ENCODE measurements around the gene RAB40C. TPM values are rescaled to one million over a fixed set of nuclear protein-coding genes. Genes with fewer than 3 reads are reported as not detected.

Gene RAB40C
- total RNA-seq, 2 experiments from 2014 or later, result 15.1 to 18.2 TPM

- DNase-seq (no peak), ATAC-seq (ENCODE audit: low read depth) (no peak)
- H3K27ac Mint-ChIP-seq, result no peak overlapping the region
- H3K36me3 Mint-ChIP-seq, result no peaks in the 10 kb centered on the region
- no peaks in the 10 kb centered on the region for H3K27me3 Mint-ChIP-seq
- POLR2A ChIA-PET, result no interaction called here
- H3K9me3 Mint-ChIP-seq, result no peaks in the 10 kb centered on the region
- no peak overlapping the region for H3K4me3 Mint-ChIP-seq
- peaks cover 9% of the 10 kb centered on the region for H3K4me1 Mint-ChIP-seq
These were observed 13.6 kb upstream of the RAB40C start for GRCh38 chr16:576197-576822.

GRCh38 chr16:576823-577201 is 13.1 kb upstream of the RAB40C start:
- Mint-ChIP-seq H3K27me3 (no peaks in the 10 kb centered on the region), H3K4me3 (no peak overlapping the region), H3K27ac (no peak overlapping the region), H3K4me1 (peaks cover 4% of the 10 kb centered on the region), H3K36me3 (no peaks in the 10 kb centered on the region), H3K9me3 (no peaks in the 10 kb centered on the region)
- ATAC-seq (ENCODE audit: low read depth) (no peak), DNase-seq (no peak)
- POLR2A ChIA-PET, result no interaction called here

DNA sequence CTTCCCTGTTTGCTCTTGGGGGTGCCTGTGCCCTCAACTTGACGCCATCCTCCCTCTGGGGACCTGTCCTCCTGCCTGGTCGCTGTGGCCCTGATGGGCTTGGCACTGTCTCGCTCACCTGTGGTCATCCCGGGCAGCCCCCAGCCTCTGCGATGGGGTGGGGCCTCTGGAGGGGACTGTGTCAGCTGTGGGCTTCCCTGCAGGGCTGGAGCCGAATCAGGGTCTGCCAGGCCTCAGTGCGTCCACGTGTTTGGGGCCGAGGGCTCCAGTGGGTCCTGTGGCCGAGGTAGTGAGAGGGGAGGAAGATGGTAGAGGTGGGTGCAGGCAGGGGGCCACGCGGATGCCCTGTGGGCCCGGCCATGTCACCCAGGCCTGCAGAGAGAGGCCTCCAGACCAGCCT is 12.1 kb upstream of the RAB40C start:
- H3K27ac Mint-ChIP-seq, result no peak overlapping the region
- H3K27me3 Mint-ChIP-seq, result no peaks in the 10 kb centered on the region
- H3K4me3 Mint-ChIP-seq, result no peak overlapping the region

DNA sequence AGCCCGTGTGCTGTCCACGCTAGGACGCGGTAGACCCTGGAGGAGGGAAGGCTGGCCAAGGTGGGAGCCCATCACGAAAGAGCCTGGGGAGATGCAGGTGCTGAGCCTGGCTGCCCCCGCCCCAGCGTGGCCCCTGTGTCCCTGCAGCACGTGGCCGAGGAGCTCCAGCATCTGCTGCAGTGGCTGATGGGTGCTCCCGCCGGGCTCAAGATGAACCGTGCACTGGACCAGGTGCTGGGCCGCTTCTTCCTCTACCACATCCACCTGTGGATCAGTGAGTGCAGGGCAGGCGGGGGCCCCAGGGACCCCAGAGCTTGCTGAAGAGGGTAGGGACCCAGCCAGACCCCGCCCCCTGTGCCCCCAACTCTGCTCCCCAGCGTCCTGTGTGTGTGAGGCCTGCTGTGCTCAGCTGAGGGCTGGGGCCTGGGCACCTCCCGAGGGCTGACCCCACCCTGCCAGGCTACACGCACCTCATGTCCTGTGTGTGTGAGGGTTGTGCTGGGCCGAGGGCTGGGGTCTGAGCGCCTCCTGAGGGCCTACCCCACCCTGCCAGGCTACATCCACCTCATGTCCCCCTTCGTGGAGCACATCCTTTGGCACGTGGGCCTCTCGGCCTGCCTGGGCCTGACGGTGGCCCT is 11.5 kb upstream of the RAB40C start:
- Mint-ChIP-seq H3K27me3 (no peaks in the 10 kb centered on the region), H3K9me3 (no peaks in the 10 kb centered on the region), H3K4me1 (peaks cover 3% of the 10 kb centered on the region), H3K27ac (no peak overlapping the region), H3K36me3 (no peaks in the 10 kb centered on the region), H3K4me3 (no peak overlapping the region)
- POLR2A ChIA-PET, result no interaction called here
- DNase-seq (no peak), ATAC-seq (ENCODE audit: low read depth) (no peak)

More for the DNA sequence above, 12.1 kb upstream of the RAB40C start:
- no peak for DNase-seq
- POLR2A ChIA-PET, result no interaction called here
- Mint-ChIP-seq H3K36me3 (no peaks in the 10 kb centered on the region), H3K9me3 (no peaks in the 10 kb centered on the region), H3K4me1 (peaks cover 3% of the 10 kb centered on the region)
- ATAC-seq (ENCODE audit: low read depth), result no peak

DNA sequence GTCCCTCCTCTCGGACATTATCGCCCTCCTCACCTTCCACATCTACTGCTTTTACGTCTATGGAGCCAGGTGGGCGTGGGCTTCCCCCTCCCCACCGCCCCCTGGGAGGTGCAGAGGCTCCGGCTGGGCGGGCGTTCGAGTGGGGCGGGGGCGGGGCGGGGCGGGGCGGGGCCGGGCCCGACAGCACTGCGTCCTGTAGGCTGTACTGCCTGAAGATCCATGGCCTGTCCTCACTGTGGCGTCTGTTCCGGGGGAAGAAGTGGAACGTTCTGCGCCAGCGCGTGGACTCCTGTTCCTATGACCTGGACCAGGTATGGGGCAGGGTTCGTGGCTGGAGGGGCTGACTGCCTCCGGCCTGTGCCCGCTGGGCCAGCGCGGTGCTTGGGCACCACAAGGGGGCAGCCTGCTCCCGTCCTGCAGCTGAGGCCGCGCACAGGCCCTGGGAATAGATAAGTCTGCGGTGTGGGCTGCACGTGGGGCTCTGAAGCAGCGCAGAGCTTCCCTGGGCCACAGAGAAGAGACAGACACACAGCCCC is 10.9 kb upstream of the RAB40C start:
- Mint-ChIP-seq H3K4me3 (no peak overlapping the region), H3K27me3 (no peaks in the 10 kb centered on the region), H3K27ac (no peak overlapping the region), H3K36me3 (no peaks in the 10 kb centered on the region), H3K4me1 (peaks cover 3% of the 10 kb centered on the region), H3K9me3 (no peaks in the 10 kb centered on the region)
- peak; percentile 92 for ATAC-seq (ENCODE audit: low read depth)
- POLR2A ChIA-PET, result no interaction called here
- DNase-seq, result peak; percentile 82

- ATAC-seq (ENCODE audit: low read depth), result no peak
- POLR2A ChIA-PET, result interaction anchor here (1.1 to 1.2 kb wide), 2 partner anchors 8 to 14 kb away, joined by 3 read pairs; partner anchors contain the start of gene NHLRC4
- peaks cover 3% of the 10 kb centered on the region for H3K4me1 Mint-ChIP-seq
- H3K4me3 Mint-ChIP-seq, result no peak overlapping the region
- DNase-seq, result no peak
- H3K27ac Mint-ChIP-seq, result no peak overlapping the region
- H3K9me3 Mint-ChIP-seq, result no peaks in the 10 kb centered on the region
- H3K27me3 Mint-ChIP-seq, result no peaks in the 10 kb centered on the region
- H3K36me3 Mint-ChIP-seq, result no peaks in the 10 kb centered on the region
These were observed 9.5 kb upstream of the RAB40C start for GRCh38 chr16:580141-580945.

- Mint-ChIP-seq H3K27ac (no peak overlapping the region), H3K4me1 (peaks cover 3% of the 10 kb centered on the region), H3K27me3 (no peaks in the 10 kb centered on the region), H3K36me3 (no peaks in the 10 kb centered on the region), H3K9me3 (no peaks in the 10 kb centered on the region), H3K4me3 (no peak overlapping the region)
- POLR2A ChIA-PET, result interaction anchor here (0.7 kb wide), 1 partner anchor 162 kb away, joined by 7 read pairs; no protein-coding TSS in a partner anchor
- ATAC-seq (ENCODE audit: low read depth) (no peak), DNase-seq (no peak)
These were observed 8.8 kb upstream of the RAB40C start for GRCh38 chr16:580946-581498.

DNA sequence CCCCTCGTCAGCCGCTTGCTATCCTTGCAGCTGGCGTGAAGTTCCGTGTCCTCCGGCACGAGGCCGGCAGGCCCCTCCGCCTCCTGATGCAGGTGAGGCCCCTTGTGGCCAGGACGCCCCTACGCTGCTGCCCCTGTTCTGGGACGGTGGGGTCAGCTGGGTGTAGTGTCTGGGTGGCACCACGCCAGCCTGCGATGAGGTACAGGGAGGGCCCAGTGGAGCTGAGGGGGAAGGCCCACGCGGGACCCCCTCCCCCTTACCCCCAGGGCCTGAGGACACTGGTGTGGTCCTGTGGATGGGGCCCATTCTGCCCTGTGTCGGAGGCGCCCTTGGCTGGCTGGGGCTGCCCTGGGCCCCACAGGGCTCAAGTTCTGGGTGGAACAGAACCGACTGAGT is 7.7 kb upstream of the RAB40C start:
- Mint-ChIP-seq H3K4me3 (no peak overlapping the region), H3K4me1 (peaks cover 3% of the 10 kb centered on the region), H3K27me3 (no peaks in the 10 kb centered on the region), H3K27ac (no peak overlapping the region), H3K36me3 (no peaks in the 10 kb centered on the region), H3K9me3 (no peaks in the 10 kb centered on the region)
- ATAC-seq (ENCODE audit: low read depth) (no peak), DNase-seq (no peak)
- POLR2A ChIA-PET, result no interaction called here

DNA sequence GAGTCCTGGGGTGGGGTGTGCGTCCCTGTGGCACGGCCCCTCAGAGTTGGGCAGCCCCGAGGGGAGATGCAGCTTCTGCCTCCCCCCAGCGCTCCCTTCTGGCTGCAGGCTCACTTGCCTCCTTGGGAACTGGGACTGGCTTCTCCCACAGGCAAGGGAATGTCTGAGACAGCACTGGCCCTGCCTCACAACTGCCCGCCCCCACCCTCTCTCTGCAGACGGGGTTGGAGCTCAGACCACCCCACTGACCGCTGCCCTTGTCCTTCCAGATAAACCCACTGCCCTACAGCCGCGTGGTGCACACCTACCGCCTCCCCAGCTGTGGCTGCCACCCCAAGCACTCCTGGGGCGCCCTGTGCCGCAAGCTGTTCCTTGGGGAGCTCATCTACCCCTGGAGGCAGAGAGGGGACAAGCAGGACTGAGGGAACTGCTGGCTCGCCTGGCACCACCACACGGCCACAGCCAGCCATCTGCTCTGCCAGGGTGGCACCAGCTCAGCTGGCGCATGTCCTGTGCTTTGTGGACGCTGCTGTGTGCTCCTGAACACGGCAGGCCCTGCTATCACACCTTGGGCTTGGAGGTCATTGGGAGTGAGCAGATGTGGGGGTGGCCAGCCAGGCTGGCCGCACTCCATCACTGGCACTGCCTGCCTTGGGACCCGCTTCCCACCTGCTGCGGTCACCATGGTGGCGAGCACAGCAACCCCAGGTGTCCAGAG is 7.1 kb upstream of the RAB40C start:
- no peaks in the 10 kb centered on the region for H3K27me3 Mint-ChIP-seq
- DNase-seq (no peak), ATAC-seq (ENCODE audit: low read depth) (no peak)
- no peaks in the 10 kb centered on the region for H3K9me3 Mint-ChIP-seq
- no peaks in the 10 kb centered on the region for H3K36me3 Mint-ChIP-seq
- H3K27ac Mint-ChIP-seq, result no peak overlapping the region
- POLR2A ChIA-PET, result no interaction called here
- no peak overlapping the region for H3K4me3 Mint-ChIP-seq
- peaks cover 3% of the 10 kb centered on the region for H3K4me1 Mint-ChIP-seq

DNA sequence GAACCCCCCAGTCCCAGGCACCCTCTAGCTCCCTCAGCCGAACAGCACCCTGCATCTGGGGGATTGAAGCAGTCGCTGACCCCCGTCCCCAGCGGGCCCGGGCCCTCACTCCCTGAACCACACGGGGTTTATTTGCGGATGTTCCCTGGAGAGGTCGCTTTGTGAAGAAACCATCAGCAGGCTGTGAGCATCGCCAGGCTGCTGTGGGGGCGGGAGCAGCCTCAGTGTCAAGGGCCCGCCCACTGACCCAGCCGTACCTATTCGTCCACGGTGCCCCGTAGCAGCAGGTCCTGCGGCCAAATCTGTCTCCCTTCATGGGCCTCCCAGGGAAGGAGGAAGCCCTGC is 6.4 kb upstream of the RAB40C start:
- POLR2A ChIA-PET, result no interaction called here
- Mint-ChIP-seq H3K9me3 (no peaks in the 10 kb centered on the region), H3K27ac (no peak overlapping the region), H3K27me3 (no peaks in the 10 kb centered on the region), H3K4me3 (no peak overlapping the region), H3K4me1 (peaks cover 6% of the 10 kb centered on the region), H3K36me3 (no peaks in the 10 kb centered on the region)
- DNase-seq, result no peak
- ATAC-seq (ENCODE audit: low read depth), result no peak

DNA sequence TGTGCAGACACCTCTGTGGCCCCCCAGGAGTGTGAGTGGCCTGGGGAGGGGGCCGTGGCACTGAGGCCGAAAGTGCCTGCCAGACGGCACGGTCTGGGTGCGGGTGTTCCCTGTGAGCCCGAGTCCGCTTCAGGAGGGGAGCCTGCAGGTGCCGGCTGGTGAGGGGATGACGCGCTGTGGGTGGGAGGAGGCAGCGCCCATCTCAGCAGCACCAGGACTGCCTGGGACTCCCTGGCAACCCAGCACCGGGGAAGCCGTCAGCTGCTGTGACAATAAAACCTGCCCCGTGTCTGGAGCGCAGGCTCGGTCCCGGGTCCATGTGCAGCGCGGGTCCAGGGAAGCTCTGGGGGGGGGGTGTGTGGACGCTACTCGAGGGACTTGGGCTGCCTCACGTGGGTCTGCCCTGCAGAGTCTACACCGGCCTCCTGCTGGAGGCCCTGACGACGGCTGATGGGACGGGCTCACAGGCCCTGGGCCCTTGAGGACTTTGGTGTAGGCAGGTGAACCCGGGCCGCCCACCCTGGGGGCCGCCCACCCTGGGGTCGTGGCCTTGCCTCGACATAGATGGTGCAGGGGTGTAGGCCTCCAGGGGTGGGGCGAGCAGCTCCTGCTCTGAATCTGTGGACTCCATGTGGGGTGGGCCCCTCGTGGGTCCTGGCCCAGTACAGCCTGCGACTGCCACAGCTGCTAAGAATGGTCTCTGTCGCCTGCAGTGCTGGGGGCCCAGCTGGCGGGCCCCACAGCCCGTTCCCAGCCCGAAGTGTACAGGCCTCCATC is 5.9 kb upstream of the RAB40C start:
- no peak overlapping the region for H3K27ac Mint-ChIP-seq
- no peak overlapping the region for H3K4me3 Mint-ChIP-seq
- POLR2A ChIA-PET, result no interaction called here
- H3K9me3 Mint-ChIP-seq, result no peaks in the 10 kb centered on the region
- H3K36me3 Mint-ChIP-seq, result no peaks in the 10 kb centered on the region
- ATAC-seq (ENCODE audit: low read depth) (no peak), DNase-seq (no peak)
- peaks cover 6% of the 10 kb centered on the region for H3K4me1 Mint-ChIP-seq
- no peaks in the 10 kb centered on the region for H3K27me3 Mint-ChIP-seq

- POLR2A ChIA-PET, result interaction anchor here (2.2 kb wide), 1 partner anchor 14 kb away, joined by 4 read pairs; no protein-coding TSS in a partner anchor
- H3K36me3 Mint-ChIP-seq, result no peaks in the 10 kb centered on the region
- peaks cover 5% of the 10 kb centered on the region for H3K4me1 Mint-ChIP-seq
- DNase-seq, result no peak
- no peaks in the 10 kb centered on the region for H3K27me3 Mint-ChIP-seq
- no peak overlapping the region for H3K4me3 Mint-ChIP-seq
- ATAC-seq (ENCODE audit: low read depth), result no peak
- H3K27ac Mint-ChIP-seq, result no peak overlapping the region
- H3K9me3 Mint-ChIP-seq, result no peaks in the 10 kb centered on the region
These were observed 4.5 kb upstream of the RAB40C start for GRCh38 chr16:585351-585750.

Measured in activated naive CD8-positive, alpha-beta T cell treated with anti-CD3 and anti-CD28 coated beads, Interleukin-2, amount 10 ng/mL, durations not matched to agents 7 days and 5 days (primary cell).